ENCODE results near the gene OR1N1.

The OR1N1 gene

DNA sequence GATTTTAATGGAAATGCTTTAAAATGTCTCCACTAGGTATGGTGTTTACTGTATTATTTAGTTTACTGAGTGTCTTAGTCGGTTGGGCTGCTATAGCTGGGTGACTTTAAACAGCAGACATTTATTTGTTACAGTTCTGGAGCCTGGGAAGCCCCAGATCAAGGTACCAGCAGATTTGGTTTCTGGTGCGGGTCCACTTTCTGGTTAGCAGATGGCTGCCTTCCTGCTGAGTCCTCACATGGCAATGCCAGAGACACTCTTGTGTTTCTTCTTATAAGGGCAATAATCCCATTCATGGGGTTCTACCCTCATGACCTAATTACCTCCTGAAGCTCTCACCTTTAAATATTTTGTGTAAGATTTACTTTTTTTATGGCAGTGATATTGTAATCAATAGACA is 8.9 kb downstream of the OR1N1 start:
- DNase-seq (ENCODE audit: low read depth) = no peak
- TF ChIP-seq, protein P1, sequence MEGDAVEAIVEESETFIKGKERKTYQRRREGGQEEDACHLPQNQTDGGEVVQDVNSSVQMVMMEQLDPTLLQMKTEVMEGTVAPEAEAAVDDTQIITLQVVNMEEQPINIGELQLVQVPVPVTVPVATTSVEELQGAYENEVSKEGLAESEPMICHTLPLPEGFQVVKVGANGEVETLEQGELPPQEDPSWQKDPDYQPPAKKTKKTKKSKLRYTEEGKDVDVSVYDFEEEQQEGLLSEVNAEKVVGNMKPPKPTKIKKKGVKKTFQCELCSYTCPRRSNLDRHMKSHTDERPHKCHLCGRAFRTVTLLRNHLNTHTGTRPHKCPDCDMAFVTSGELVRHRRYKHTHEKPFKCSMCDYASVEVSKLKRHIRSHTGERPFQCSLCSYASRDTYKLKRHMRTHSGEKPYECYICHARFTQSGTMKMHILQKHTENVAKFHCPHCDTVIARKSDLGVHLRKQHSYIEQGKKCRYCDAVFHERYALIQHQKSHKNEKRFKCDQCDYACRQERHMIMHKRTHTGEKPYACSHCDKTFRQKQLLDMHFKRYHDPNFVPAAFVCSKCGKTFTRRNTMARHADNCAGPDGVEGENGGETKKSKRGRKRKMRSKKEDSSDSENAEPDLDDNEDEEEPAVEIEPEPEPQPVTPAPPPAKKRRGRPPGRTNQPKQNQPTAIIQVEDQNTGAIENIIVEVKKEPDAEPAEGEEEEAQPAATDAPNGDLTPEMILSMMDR (IDR thresholded peaks at IDR 0.05; ENCODE audit: insufficient read depth, low read depth, low read length, missing control alignments) = no peak
- H3K4me3 ChIP-seq (ENCODE audit: low read depth, low read length) = no peak overlapping the region

DNA sequence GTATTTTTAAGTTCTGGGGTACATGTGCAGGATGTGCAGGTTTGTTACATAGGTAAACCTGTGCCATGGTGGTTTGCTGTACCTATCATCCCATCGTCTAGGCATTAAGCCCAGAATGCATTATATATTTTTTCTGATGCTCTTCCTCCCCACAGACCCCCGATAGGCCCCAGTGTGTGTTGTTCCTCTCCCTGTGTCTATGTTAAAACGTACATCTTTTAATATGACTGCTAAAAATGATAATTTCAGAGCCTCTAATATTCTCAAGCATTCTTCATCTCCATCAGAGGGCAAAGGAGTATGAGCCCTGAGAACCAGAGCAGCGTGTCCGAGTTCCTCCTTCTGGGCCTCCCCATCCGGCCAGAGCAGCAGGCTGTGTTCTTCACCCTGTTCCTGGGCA is 16.6 kb downstream of the OR1N1 start, which contains the start of gene OR1J2:
OR1J2 (plus strand) TSS at position 301 of the 400 bp plus-strand sequence; CDS start at position 301, 0 bp downstream.
- no peak for DNase-seq (ENCODE audit: low read depth)
- TF ChIP-seq, protein P1 (IDR thresholded peaks at IDR 0.05; ENCODE audit: insufficient read depth, low read depth, low read length, missing control alignments) = no peak
- H3K4me3 ChIP-seq (ENCODE audit: low read depth, low read length) = no peak within 1 kb of the TSS

DNA sequence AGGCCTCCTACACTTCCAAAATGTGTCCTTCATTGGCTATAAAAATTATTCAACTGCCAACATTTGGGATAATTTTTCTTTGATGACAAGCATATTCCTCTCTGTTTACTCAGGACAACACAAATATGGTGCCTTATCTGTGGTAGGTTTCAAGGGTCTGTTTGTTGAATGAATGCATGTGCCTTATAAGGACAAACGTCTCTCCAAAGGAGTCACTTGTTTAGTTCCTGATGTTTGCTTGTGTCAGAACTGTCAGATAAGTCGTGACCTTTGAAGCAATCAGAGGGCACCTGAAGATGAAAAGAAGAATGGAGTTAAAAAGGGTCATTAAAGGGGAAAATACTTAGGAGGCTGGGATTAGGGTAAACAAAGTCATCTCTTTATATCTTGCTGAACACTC is 20.1 kb downstream of the OR1N1 start:
- no peak overlapping the region for H3K4me3 ChIP-seq (ENCODE audit: low read depth, low read length)
- no peak for DNase-seq (ENCODE audit: low read depth)
- TF ChIP-seq, protein P1 (IDR thresholded peaks at IDR 0.05; ENCODE audit: insufficient read depth, low read depth, low read length, missing control alignments) = no peak

DNA sequence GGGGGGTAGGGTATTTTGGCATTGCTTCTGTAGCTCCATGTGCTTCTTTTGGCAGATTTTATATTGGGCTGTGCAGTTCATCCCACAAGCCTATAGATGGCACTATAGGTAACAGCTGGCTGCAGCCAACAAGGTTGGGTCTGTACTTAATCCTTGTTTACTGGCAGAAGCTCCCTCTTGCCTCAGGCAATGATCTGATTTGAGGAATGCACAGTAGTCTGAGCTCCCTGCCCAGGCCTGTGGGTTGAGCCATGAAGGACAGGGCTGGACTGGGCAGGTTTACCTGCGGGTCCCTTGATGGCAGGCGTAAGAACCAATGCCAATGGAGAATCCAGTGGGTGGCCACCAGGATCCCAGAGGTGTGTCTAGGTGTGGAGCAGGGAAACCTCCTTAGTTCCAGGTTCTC is 28.2 kb downstream of the OR1N1 start:
- DNase-seq (ENCODE audit: low read depth) = peak; percentile 54
- H3K4me3 ChIP-seq (ENCODE audit: low read depth, low read length) = no peak overlapping the region
- TF ChIP-seq, protein P1 (IDR thresholded peaks at IDR 0.05; ENCODE audit: insufficient read depth, low read depth, low read length, missing control alignments) = peak; percentile 76

DNA sequence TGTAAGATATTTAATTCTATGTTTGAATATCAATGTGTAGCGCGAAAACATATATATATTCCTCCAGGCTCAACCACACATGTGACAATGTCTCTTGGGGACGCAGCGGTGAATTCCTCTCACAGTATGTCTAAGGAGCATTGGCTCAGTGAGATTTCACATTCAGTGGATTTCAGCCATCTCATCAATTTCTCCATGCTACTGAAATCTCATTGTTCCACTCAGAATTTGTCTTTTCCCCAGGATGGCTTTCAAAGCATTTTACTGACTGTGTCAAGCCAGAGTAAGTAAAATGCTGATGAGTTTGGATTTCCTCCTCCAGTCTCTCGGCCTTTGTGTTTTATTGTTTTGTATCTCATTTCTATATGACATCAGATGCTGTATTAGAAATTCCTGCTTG is 48.0 kb downstream of the OR1N1 start:
- DNase-seq (ENCODE audit: low read depth) = no peak
- no peak overlapping the region for H3K4me3 ChIP-seq (ENCODE audit: low read depth, low read length)
- TF ChIP-seq, protein P1 (IDR thresholded peaks at IDR 0.05; ENCODE audit: insufficient read depth, low read depth, low read length, missing control alignments) = no peak

DNA sequence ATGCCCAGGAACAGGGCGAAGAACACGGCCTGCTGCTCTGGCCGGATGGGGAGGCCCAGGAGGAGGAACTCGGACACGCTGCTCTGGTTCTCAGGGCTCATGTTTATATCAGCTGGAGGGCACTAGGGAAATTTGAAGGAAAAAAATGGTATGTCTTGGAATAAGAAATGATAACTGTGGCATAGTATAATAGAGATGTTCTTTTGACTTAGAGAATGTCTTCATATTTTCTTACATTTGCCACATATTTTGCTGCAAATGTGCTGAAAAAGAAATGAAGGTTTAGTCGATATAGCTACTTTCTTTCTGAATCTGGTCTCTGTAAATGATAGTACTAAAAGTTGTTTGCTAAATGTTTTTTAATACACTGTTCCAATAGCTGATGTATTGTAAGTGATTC is 49.3 kb downstream of the OR1N1 start, which contains the start of gene OR1J1:
OR1J1 (minus strand) TSS at position 101 of the 400 bp plus-strand sequence; CDS start at position 101, 0 bp downstream.
- TF ChIP-seq, protein P1 (IDR thresholded peaks at IDR 0.05; ENCODE audit: insufficient read depth, low read depth, low read length, missing control alignments) = no peak
- no peak within 1 kb of the TSS for H3K4me3 ChIP-seq (ENCODE audit: low read depth, low read length)
- no peak for DNase-seq (ENCODE audit: low read depth)

DNA sequence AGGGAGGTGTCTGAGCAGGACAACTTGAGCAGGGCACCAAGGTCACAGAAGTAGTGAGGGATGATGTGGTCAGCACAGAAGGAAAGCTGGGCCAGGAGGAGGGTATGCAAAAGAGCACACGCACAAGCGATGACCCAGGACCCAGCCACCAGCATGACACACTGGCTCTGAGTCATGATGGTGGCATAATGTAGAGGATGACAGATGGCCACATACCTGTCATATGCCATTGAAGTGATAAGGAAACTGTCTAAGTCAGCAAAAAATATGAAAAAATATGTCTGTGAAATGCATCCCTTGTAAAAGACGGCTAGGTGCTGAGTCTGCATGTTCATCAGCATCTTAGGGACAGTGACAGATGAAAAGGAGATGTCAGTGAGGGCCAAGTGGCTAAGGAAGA is 49.7 kb downstream of the OR1N1 start:
- no peak for DNase-seq (ENCODE audit: low read depth)

More for the DNA sequence above, 49.7 kb downstream of the OR1N1 start:
- TF ChIP-seq, protein P1 (IDR thresholded peaks at IDR 0.05; ENCODE audit: insufficient read depth, low read depth, low read length, missing control alignments) = no peak
- H3K4me3 ChIP-seq (ENCODE audit: low read depth, low read length) = no peak overlapping the region

Measured in GM12865 (cell line).